Thyroid gland (tissue), 4 donors: ENCODE data around the gene MGLL. TPM values are rescaled to one million over a fixed set of nuclear protein-coding genes. Genes with fewer than 3 reads are reported as not detected.

Source experiments
- DNase-seq, 2 donors: peaks; one replicate each; pipeline ENCODE4 v3.0.0-alpha.2; 2019
- H3K27ac ChIP-seq, 3 donors: fragments of 200-600 bp; sonication (generic); 1 replicate in 2 of 3; 2 replicates in 1 of 3; pipeline ENCODE4 v1.5.1; 2016 to 2019; ENCODE audit warnings: mild to moderate bottlenecking in 1 of 3, moderate library complexity in 1 of 3
- H3K27me3 ChIP-seq: fragments of 200-600 bp; sonication (generic); one replicate; pipeline ENCODE4 v1.5.1; 2019
- H3K36me3 ChIP-seq, 2 donors: fragments of 200-600 bp; sonication (generic); one replicate each; pipeline ENCODE4 v1.5.1; 2016 to 2019
- H3K4me1 ChIP-seq, 2 donors: fragments of 200-600 bp; sonication (generic); one replicate each; pipeline ENCODE4 v1.5.1; 2017 to 2019
- H3K4me3 ChIP-seq, 3 donors: fragments of 200-600 bp; sonication (generic); replicated peaks in 1 of 3; 1 replicate in 2 of 3; 2 replicates in 1 of 3; pipeline ENCODE4 v1.5.1; 2016; ENCODE audit warnings: mild to moderate bottlenecking in 1 of 3
- H3K9me3 ChIP-seq: fragments of 200-600 bp; sonication (generic); one replicate; pipeline ENCODE4 v1.5.1; 2017
- CTCF ChIP-seq, 6 experiments: fragments of 200-600 bp in 3 of 6; fragments of 450-650 bp in 3 of 6; sonication (generic) in 3 of 6; IDR thresholded peaks; one replicate each; pipeline ENCODE4 v1.5.1; 2016 to 2019; ENCODE audit warnings: antibody characterized with exemption in 6 of 6, mild to moderate bottlenecking in 2 of 6, inconsistent platforms in 1 of 6, moderate library complexity in 1 of 6
- POLR2A ChIP-seq, 2 donors: fragments of 450-650 bp; IDR thresholded peaks; one replicate each; pipeline ENCODE4 v1.6.1; 2017; ENCODE audit warnings: antibody characterized with exemption in 2 of 2, mild to moderate bottlenecking in 2 of 2, moderate library complexity in 1 of 2
- WGBS, 2 donors: methylation state at CpG; one replicate each; pipeline ENCODE4 v1.1.5; 2017; 5-methylcytosine and 5-hydroxymethylcytosine counted together
- intact Hi-C: fragments of 100-400 bp; cut with DNase I; formaldehyde crosslinking; loops from one replicate; pipeline ENCODE4 v1.15.1; 2023
- total RNA-seq, 4 donors: library from RNA; depleted of rRNA; stranded (reverse); fragments of >200 nt; gene quantifications; one replicate each; pipeline ENCODE4 v1.2.3, GENCODE V29; 2016

Gene MGLL
- total RNA-seq, 4 donors from 2014 or later, result 12.4 to 24.7 (median 18.4) TPM

GRCh38 chr3:127744875-127745274 is 77.4 kb downstream of the MGLL start:
- H3K36me3 ChIP-seq, result no peaks in the 10 kb centered on the region
- no peak for TF ChIP-seq CTCF (IDR thresholded peaks at IDR 0.05)
- no peak for TF ChIP-seq POLR2A (IDR thresholded peaks at IDR 0.05)
- H3K27me3 ChIP-seq, result no peaks in the 10 kb centered on the region
- 79 to 85% methylated on average over 8 of the region's 8 CpGs for WGBS, 2 donors
- intact Hi-C loops, result no loop called here
- H3K9me3 ChIP-seq, result no peaks in the 10 kb centered on the region
- no peak overlapping the region for H3K4me3 ChIP-seq
- no peak overlapping the region for H3K27ac ChIP-seq
- H3K4me1 ChIP-seq, result peaks cover 12 to 24% of the 10 kb centered on the region in 2 donors
- DNase-seq, result no peak

GRCh38 chr3:127744253-127744815 is 78.0 kb downstream of the MGLL start:
- H3K27me3 ChIP-seq, result no peaks in the 10 kb centered on the region
- H3K36me3 ChIP-seq, result no peaks in the 10 kb centered on the region
- WGBS, 2 donors, result 70 to 76% methylated on average over 11 of the region's 11 CpGs
- TF ChIP-seq POLR2A (IDR thresholded peaks at IDR 0.05) (no peak), CTCF (IDR thresholded peaks at IDR 0.05) (no peak)
- H3K4me1 ChIP-seq, result peaks cover 9 to 24% of the 10 kb centered on the region in 2 donors
- no peak for DNase-seq
- H3K4me3 ChIP-seq, result no peak overlapping the region
- intact Hi-C loops, result no loop called here
- no peak overlapping the region for H3K27ac ChIP-seq
- no peaks in the 10 kb centered on the region for H3K9me3 ChIP-seq

DNA sequence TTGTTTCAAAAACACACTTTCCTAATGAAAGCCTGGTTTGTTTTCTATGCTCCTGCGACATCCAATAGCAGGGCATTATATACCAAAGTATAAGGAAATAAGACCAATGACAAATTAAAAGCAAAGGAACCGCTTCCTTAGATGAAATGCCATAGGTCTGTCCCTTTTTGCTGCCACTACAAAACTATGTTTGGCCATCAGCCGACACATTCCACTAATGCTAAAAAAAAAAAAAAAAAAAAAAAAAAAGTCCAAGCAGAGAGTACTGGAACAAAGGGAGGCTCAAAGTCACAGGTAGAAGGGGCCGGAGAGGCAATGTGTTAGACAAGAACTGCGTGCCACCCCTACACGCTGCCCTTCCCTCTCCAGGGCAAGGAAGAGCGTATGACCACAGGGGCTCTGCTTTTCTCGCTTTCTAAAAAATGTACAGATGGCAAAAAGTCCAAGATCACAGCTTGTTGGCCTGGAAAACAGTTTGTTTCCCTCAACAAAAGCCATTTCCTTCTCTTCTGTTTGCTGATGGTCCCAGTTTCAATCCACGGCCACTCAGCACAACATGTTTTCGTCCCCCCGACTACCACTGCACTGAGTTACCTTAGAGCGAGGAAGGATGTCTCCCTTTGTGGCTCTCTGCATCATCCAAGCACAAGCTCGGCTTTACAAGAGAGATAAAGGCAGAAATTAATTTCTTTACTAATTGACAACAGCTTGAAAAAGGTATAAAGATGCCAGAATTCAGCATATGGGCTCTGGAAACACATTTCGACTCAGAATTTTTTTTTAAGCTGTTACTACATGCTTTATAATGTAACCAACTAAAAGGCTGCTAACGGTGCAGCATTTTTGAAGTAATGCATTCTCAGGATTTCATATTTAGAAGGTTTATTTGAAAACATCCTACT is 78.7 kb downstream of the MGLL start:
- DNase-seq, result no peak
- H3K27ac ChIP-seq, result peak overlapping the region in 1 of 3 donors; percentile 61
- no peaks in the 10 kb centered on the region for H3K36me3 ChIP-seq
- intact Hi-C loops, result no loop called here
- peaks cover 2 to 20% of the 10 kb centered on the region in 2 donors for H3K4me1 ChIP-seq
- 73 to 77% methylated on average over 15 of the region's 15 CpGs for WGBS, 2 donors
- H3K27me3 ChIP-seq, result no peaks in the 10 kb centered on the region
- no peaks in the 10 kb centered on the region for H3K9me3 ChIP-seq
- TF ChIP-seq CTCF (IDR thresholded peaks at IDR 0.05), result no peak
- TF ChIP-seq POLR2A (IDR thresholded peaks at IDR 0.05), result no peak
- H3K4me3 ChIP-seq, result no peak overlapping the region

GRCh38 chr3:127742580-127742979 is 79.7 kb downstream of the MGLL start:
- no peak for DNase-seq
- 91 to 93% methylated on average over 9 of the region's 9 CpGs for WGBS, 2 donors
- H3K4me1 ChIP-seq, result peaks cover 0 to 19% of the 10 kb centered on the region in 2 donors
- TF ChIP-seq CTCF (IDR thresholded peaks at IDR 0.05) (no peak), POLR2A (IDR thresholded peaks at IDR 0.05) (no peak)
- H3K36me3 ChIP-seq, result no peaks in the 10 kb centered on the region
- no peak overlapping the region for H3K4me3 ChIP-seq
- intact Hi-C loops, result no loop called here
- H3K27me3 ChIP-seq, result no peaks in the 10 kb centered on the region
- no peak overlapping the region for H3K27ac ChIP-seq
- no peaks in the 10 kb centered on the region for H3K9me3 ChIP-seq

- no peaks in the 10 kb centered on the region for H3K36me3 ChIP-seq
- no peak for TF ChIP-seq CTCF (IDR thresholded peaks at IDR 0.05)
- TF ChIP-seq POLR2A (IDR thresholded peaks at IDR 0.05), result no peak
- DNase-seq, result no peak
- H3K4me1 ChIP-seq, result peaks cover 0 to 13% of the 10 kb centered on the region in 2 donors
- H3K27me3 ChIP-seq, result no peaks in the 10 kb centered on the region
- H3K27ac ChIP-seq, result no peak overlapping the region
- no peaks in the 10 kb centered on the region for H3K9me3 ChIP-seq
- WGBS, 2 donors, result 92 to 100% methylated on average over 1 of the region's 1 CpG
- intact Hi-C loops, result no loop called here
- H3K4me3 ChIP-seq, result no peak overlapping the region
Measured at GRCh38 chr3:127741690-127742089, 80.6 kb downstream of the MGLL start.
